HEK293T (cell line): ENCODE data around the gene SLC26A9.

Experiments used
- BHLHE40 ChIP-seq: fragments of 450-650 bp; IDR thresholded peaks from 2 replicates; pipeline ENCODE4 v1.6.1; 2016; ENCODE audit warnings: mild to moderate bottlenecking, moderate library complexity, borderline replicate concordance
- LEF1 ChIP-seq: fragments of 450-650 bp; IDR thresholded peaks from 2 replicates; pipeline ENCODE4 v1.6.1; 2017; ENCODE audit warnings: mild to moderate bottlenecking, borderline replicate concordance
- SP1 ChIP-seq: fragments of 450-650 bp; IDR thresholded peaks from 2 replicates; pipeline ENCODE4 v1.6.1; 2017

GRCh38 chr1:205948886-205949285, 5.6 kb upstream of the SLC26A9 start:
- no peak for TF ChIP-seq SP1
- TF ChIP-seq BHLHE40, result no peak
- no peak for TF ChIP-seq LEF1
